ENCODE data around the gene ADAMTS12. TPM values are rescaled to one million over a fixed set of nuclear protein-coding genes. Genes with fewer than 3 reads are reported as not detected.

The ADAMTS12 gene
- total RNA-seq, 1 experiment from 2014 or later: not detected

GRCh38 chr5:33536802-33537201 lies 355.0 kb downstream of the ADAMTS12 start:
- Mint-ChIP-seq H3K9me3 (ENCODE audit: unreplicated experiment) (no peaks in the 10 kb centered on the region), H3K27me3 (ENCODE audit: insufficient read depth, unreplicated experiment) (peaks cover 6% of the 10 kb centered on the region), H3K4me1 (ENCODE audit: low read depth, unreplicated experiment) (no peaks in the 10 kb centered on the region), H3K36me3 (ENCODE audit: insufficient read depth, unreplicated experiment) (no peaks in the 10 kb centered on the region), H3K4me3 (ENCODE audit: unreplicated experiment) (no peak overlapping the region), H3K27ac (ENCODE audit: unreplicated experiment) (no peak overlapping the region)
- ChIA-PET CTCF (no interaction called here), POLR2A (no interaction called here)
- no peak for DNase-seq
- H3K27me3 ChIP-seq (replicated peaks; ENCODE audit: control insufficient read depth, insufficient read depth, low read length): no peaks in the 10 kb centered on the region
- no peaks in the 10 kb centered on the region for H3K4me1 ChIP-seq
- no peak overlapping the region for H3K4me3 ChIP-seq (ENCODE audit: low read depth, low read length)
- intact Hi-C loops (cut with micrococcal nuclease; ENCODE audit: unreplicated experiment): no loop called here
- TF ChIP-seq CTCF (IDR thresholded peaks at IDR 0.05; ENCODE audit: insufficient read depth in 1 of 2, low read depth in 1 of 2, low read length in 1 of 2, severe bottlenecking in 1 of 2, unreplicated experiment in 1 of 2): no peak
- no peaks in the 10 kb centered on the region for H3K36me3 ChIP-seq (ENCODE audit: control insufficient read depth, insufficient read depth, low read length)
- H3K9me3 ChIP-seq: no peaks in the 10 kb centered on the region
- no TSS peak for BruUV-seq (replicated peaks)

GRCh38 chr5:33531824-33532223 lies 360.0 kb downstream of the ADAMTS12 start:
- H3K27me3 Mint-ChIP-seq (ENCODE audit: insufficient read depth, unreplicated experiment): peaks cover 9% of the 10 kb centered on the region
- no peaks in the 10 kb centered on the region for H3K36me3 ChIP-seq (ENCODE audit: control insufficient read depth, insufficient read depth, low read length)
- ChIA-PET CTCF (no interaction called here), POLR2A (no interaction called here)
- H3K4me3 ChIP-seq (ENCODE audit: low read depth, low read length): no peak overlapping the region
- DNase-seq: no peak
- H3K27me3 ChIP-seq (replicated peaks; ENCODE audit: control insufficient read depth, insufficient read depth, low read length): no peaks in the 10 kb centered on the region
- no peaks in the 10 kb centered on the region for H3K4me1 Mint-ChIP-seq (ENCODE audit: low read depth, unreplicated experiment)
- no peak for TF ChIP-seq CTCF (IDR thresholded peaks at IDR 0.05; ENCODE audit: insufficient read depth in 1 of 2, low read depth in 1 of 2, low read length in 1 of 2, severe bottlenecking in 1 of 2, unreplicated experiment in 1 of 2)
- H3K4me3 Mint-ChIP-seq (ENCODE audit: unreplicated experiment): no peak overlapping the region
- no peaks in the 10 kb centered on the region for H3K36me3 Mint-ChIP-seq (ENCODE audit: insufficient read depth, unreplicated experiment)
- no peaks in the 10 kb centered on the region for H3K9me3 ChIP-seq
- H3K27ac Mint-ChIP-seq (ENCODE audit: unreplicated experiment): no peak overlapping the region
- intact Hi-C loops (cut with micrococcal nuclease; ENCODE audit: unreplicated experiment): no loop called here
- no peaks in the 10 kb centered on the region for H3K4me1 ChIP-seq
- no peaks in the 10 kb centered on the region for H3K9me3 Mint-ChIP-seq (ENCODE audit: unreplicated experiment)
- BruUV-seq (replicated peaks): no TSS peak

- Histone ChIP-seq H3K9me3 (no peaks in the 10 kb centered on the region), H3K36me3 (ENCODE audit: control insufficient read depth, insufficient read depth, low read length) (no peaks in the 10 kb centered on the region), H3K4me1 (no peaks in the 10 kb centered on the region), H3K4me3 (ENCODE audit: low read depth, low read length) (no peak overlapping the region), H3K27me3 (replicated peaks; ENCODE audit: control insufficient read depth, insufficient read depth, low read length) (no peaks in the 10 kb centered on the region)
- no peak overlapping the region for H3K27ac Mint-ChIP-seq (ENCODE audit: unreplicated experiment)
- ChIA-PET POLR2A (no interaction called here), CTCF (no interaction called here)
- no peaks in the 10 kb centered on the region for H3K4me1 Mint-ChIP-seq (ENCODE audit: low read depth, unreplicated experiment)
- intact Hi-C loops (cut with micrococcal nuclease; ENCODE audit: unreplicated experiment): no loop called here
- peaks cover 9% of the 10 kb centered on the region for H3K27me3 Mint-ChIP-seq (ENCODE audit: insufficient read depth, unreplicated experiment)
- H3K4me3 Mint-ChIP-seq (ENCODE audit: unreplicated experiment): no peak overlapping the region
- H3K9me3 Mint-ChIP-seq (ENCODE audit: unreplicated experiment): no peaks in the 10 kb centered on the region
- no peak for TF ChIP-seq CTCF (IDR thresholded peaks at IDR 0.05; ENCODE audit: insufficient read depth in 1 of 2, low read depth in 1 of 2, low read length in 1 of 2, severe bottlenecking in 1 of 2, unreplicated experiment in 1 of 2)
- no TSS peak for BruUV-seq (replicated peaks)
- no peak for DNase-seq
- H3K36me3 Mint-ChIP-seq (ENCODE audit: insufficient read depth, unreplicated experiment): no peaks in the 10 kb centered on the region
These were observed 360.8 kb downstream of the ADAMTS12 start for GRCh38 chr5:33531037-33531298.
